A673 (cell line): ENCODE measurements around the gene NCCRP1.

Source experiments
- CTCF ChIP-seq: fragments of 300-800, 200-600 bp; sonication (generic); conservative IDR thresholded peaks from 2 replicates; pipeline ENCODE4 v1.5.1; 2017; ENCODE audit warnings: low read depth, mild to moderate bottlenecking, antibody characterized with exemption, low read length, moderate library complexity, mixed read lengths
- EZH2 ChIP-seq: fragments of 200-600 bp; sonication (generic); IDR thresholded peaks from 2 replicates; pipeline ENCODE4 v1.6.1; 2017; ENCODE audit warnings: borderline replicate concordance, low read depth, mild to moderate bottlenecking, mixed read lengths, antibody characterized with exemption, low read length; ENCODE audit not compliant: poor library complexity, severe bottlenecking

GRCh38 chr19:39170386-39171231 lies 26.2 kb upstream of the NCCRP1 start:
- no peak for TF ChIP-seq CTCF
- no peak for TF ChIP-seq EZH2
